Stimulated activated naive B cell treated with anti-CD40 and anti-IgM and Interleukin-4, amounts not matched to agents 10 μg/mL and 1 μg/mL and 100 μg/mL, for 72 hours (primary cell): Measurements from ENCODE around the gene GRK5.

Experiments used
- ATAC-seq, 2 donors: fragments of 150-1000 bp; cut with Tn5 transposase; replicated peaks; 2 replicates each; pipeline ENCODE4 v1.10.0; 2021; ENCODE audit warnings: moderate library complexity in 1 of 2
- DNase-seq: peaks from one replicate; pipeline ENCODE4 v3.0.0; 2021
- H3K27ac Mint-ChIP-seq: one replicate; pipeline ENCODE4 v1.8.0; 2022; ENCODE audit warnings: mild to moderate bottlenecking, mixed read lengths
- H3K27me3 Mint-ChIP-seq, 2 donors: one replicate each; pipeline ENCODE4 v1.8.0; 2022; ENCODE audit warnings: mixed read lengths in 2 of 2
- H3K36me3 Mint-ChIP-seq, 2 donors: one replicate each; pipeline ENCODE4 v1.8.0; 2022; ENCODE audit warnings: mixed read lengths in 2 of 2, mild to moderate bottlenecking in 1 of 2
- H3K4me1 Mint-ChIP-seq, 2 donors: one replicate each; pipeline ENCODE4 v1.8.0; 2022; ENCODE audit warnings: mixed read lengths in 2 of 2, mild to moderate bottlenecking in 1 of 2
- H3K4me3 Mint-ChIP-seq, 2 donors: one replicate each; pipeline ENCODE4 v1.8.0; 2022; ENCODE audit warnings: mild to moderate bottlenecking in 2 of 2, mixed read lengths in 2 of 2, moderate library complexity in 1 of 2
- H3K9me3 Mint-ChIP-seq, 2 donors: one replicate each; pipeline ENCODE4 v1.8.0; 2022; ENCODE audit warnings: mixed read lengths in 2 of 2, mild to moderate bottlenecking in 1 of 2

The GRK5 gene

GRCh38 chr10:119183664-119184412, 23.5 kb upstream of the GRK5 start:
- Mint-ChIP-seq H3K27me3 (no peaks in the 10 kb centered on the region), H3K9me3 (no peaks in the 10 kb centered on the region), H3K36me3 (no peaks in the 10 kb centered on the region), H3K27ac (no peak overlapping the region), H3K4me3 (no peak overlapping the region), H3K4me1 (peaks cover 2 to 6% of the 10 kb centered on the region in 2 donors)
- DNase-seq (no peak), ATAC-seq (peak in 1 of 2 donors; percentile 43)

- H3K36me3 Mint-ChIP-seq, result no peaks in the 10 kb centered on the region
- no peaks in the 10 kb centered on the region for H3K27me3 Mint-ChIP-seq
- peak; percentile 43 for DNase-seq
- no peaks in the 10 kb centered on the region for H3K9me3 Mint-ChIP-seq
- peaks cover 17 to 26% of the 10 kb centered on the region in 2 donors for H3K4me1 Mint-ChIP-seq
- no peak overlapping the region for H3K4me3 Mint-ChIP-seq
- peak; percentile 60 to 91 for ATAC-seq
- no peak overlapping the region for H3K27ac Mint-ChIP-seq
These were observed 17.5 kb upstream of the GRK5 start for GRCh38 chr10:119189811-119190282.

- Mint-ChIP-seq H3K27ac (no peak overlapping the region), H3K9me3 (no peaks in the 10 kb centered on the region), H3K4me3 (no peak overlapping the region), H3K27me3 (no peaks in the 10 kb centered on the region), H3K4me1 (peaks cover 17 to 26% of the 10 kb centered on the region in 2 donors), H3K36me3 (no peaks in the 10 kb centered on the region)
- ATAC-seq (no peak), DNase-seq (no peak)
These were observed 17.0 kb upstream of the GRK5 start for GRCh38 chr10:119190353-119190752.

GRCh38 chr10:119190954-119191785, 16.2 kb upstream of the GRK5 start:
- Mint-ChIP-seq H3K4me3 (no peak overlapping the region), H3K9me3 (no peaks in the 10 kb centered on the region), H3K4me1 (peaks cover 17 to 26% of the 10 kb centered on the region in 2 donors), H3K36me3 (no peaks in the 10 kb centered on the region), H3K27me3 (no peaks in the 10 kb centered on the region), H3K27ac (no peak overlapping the region)
- no peak for DNase-seq
- no peak for ATAC-seq

GRCh38 chr10:119191881-119192280, 15.5 kb upstream of the GRK5 start:
- ATAC-seq (peak in 1 of 2 donors; percentile 36), DNase-seq (no peak)
- Mint-ChIP-seq H3K4me1 (peaks cover 17 to 26% of the 10 kb centered on the region in 2 donors), H3K36me3 (no peaks in the 10 kb centered on the region), H3K4me3 (no peak overlapping the region), H3K27ac (no peak overlapping the region), H3K9me3 (no peaks in the 10 kb centered on the region), H3K27me3 (no peaks in the 10 kb centered on the region)

GRCh38 chr10:119197921-119198320, 9.4 kb upstream of the GRK5 start:
- no peak for DNase-seq

GRCh38 chr10:119198438-119198837, 8.9 kb upstream of the GRK5 start:
- Mint-ChIP-seq H3K4me1 (peaks cover 13 to 18% of the 10 kb centered on the region in 2 donors), H3K27me3 (peaks cover 10 to 18% of the 10 kb centered on the region in 2 donors), H3K9me3 (no peaks in the 10 kb centered on the region), H3K36me3 (no peaks in the 10 kb centered on the region), H3K27ac (no peak overlapping the region), H3K4me3 (no peak overlapping the region)
- DNase-seq (no peak), ATAC-seq (peak; percentile 31 to 33)

More at GRCh38 chr10:119197921-119198320, 9.4 kb upstream of the GRK5 start:
- no peaks in the 10 kb centered on the region for H3K9me3 Mint-ChIP-seq
- peaks cover 10 to 18% of the 10 kb centered on the region in 2 donors for H3K27me3 Mint-ChIP-seq
- H3K4me1 Mint-ChIP-seq, result peaks cover 13 to 18% of the 10 kb centered on the region in 2 donors
- H3K36me3 Mint-ChIP-seq, result no peaks in the 10 kb centered on the region
- H3K27ac Mint-ChIP-seq, result no peak overlapping the region
- H3K4me3 Mint-ChIP-seq, result no peak overlapping the region
- peak; percentile 23 to 46 for ATAC-seq

GRCh38 chr10:119199231-119199992, 8.0 kb upstream of the GRK5 start:
- no peak overlapping the region for H3K27ac Mint-ChIP-seq
- H3K9me3 Mint-ChIP-seq, result no peaks in the 10 kb centered on the region
- H3K4me1 Mint-ChIP-seq, result peaks cover 13 to 18% of the 10 kb centered on the region in 2 donors
- DNase-seq (peak; percentile 36), ATAC-seq (peak; percentile 87 to 91)
- H3K27me3 Mint-ChIP-seq, result peaks cover 10 to 18% of the 10 kb centered on the region in 2 donors
- peak overlapping the region in 1 of 2 donors; percentile 19 for H3K4me3 Mint-ChIP-seq
- no peaks in the 10 kb centered on the region for H3K36me3 Mint-ChIP-seq

- no peak overlapping the region for H3K27ac Mint-ChIP-seq
- H3K4me3 Mint-ChIP-seq, result no peak overlapping the region
- ATAC-seq (no peak), DNase-seq (no peak)
- no peaks in the 10 kb centered on the region for H3K36me3 Mint-ChIP-seq
- no peaks in the 10 kb centered on the region for H3K9me3 Mint-ChIP-seq
- H3K4me1 Mint-ChIP-seq, result peaks cover 16 to 22% of the 10 kb centered on the region in 2 donors
- peaks cover 10 to 18% of the 10 kb centered on the region in 2 donors for H3K27me3 Mint-ChIP-seq
These were observed 6.1 kb upstream of the GRK5 start for GRCh38 chr10:119201233-119201632.

- no peaks in the 10 kb centered on the region for H3K36me3 Mint-ChIP-seq
- no peak for ATAC-seq
- H3K4me3 Mint-ChIP-seq, result no peak overlapping the region
- H3K27me3 Mint-ChIP-seq, result peaks cover 10 to 15% of the 10 kb centered on the region in 2 donors
- DNase-seq, result no peak
- H3K9me3 Mint-ChIP-seq, result no peaks in the 10 kb centered on the region
- peaks cover 16 to 27% of the 10 kb centered on the region in 2 donors for H3K4me1 Mint-ChIP-seq
- H3K27ac Mint-ChIP-seq, result no peak overlapping the region
These were observed 4.4 kb upstream of the GRK5 start for GRCh38 chr10:119203006-119203405.

GRCh38 chr10:119205894-119206602, 1.3 kb upstream of the GRK5 start:
- DNase-seq (peak; percentile 39), ATAC-seq (no peak)
- no peaks in the 10 kb centered on the region for H3K9me3 Mint-ChIP-seq
- H3K4me1 Mint-ChIP-seq, result peaks cover 24 to 34% of the 10 kb centered on the region in 2 donors
- peak overlapping the region; percentile 87 to 97 for H3K4me3 Mint-ChIP-seq
- no peaks in the 10 kb centered on the region for H3K27me3 Mint-ChIP-seq
- peak overlapping the region; percentile 98 for H3K27ac Mint-ChIP-seq
- H3K36me3 Mint-ChIP-seq, result no peaks in the 10 kb centered on the region

GRCh38 chr10:119206603-119207365, 587 bp upstream of the GRK5 start:
- ATAC-seq (peak; percentile 66 to 73), DNase-seq (peak; percentile 74)
- H3K27me3 Mint-ChIP-seq, result no peaks in the 10 kb centered on the region
- peak overlapping the region; percentile 90 to 97 for H3K4me3 Mint-ChIP-seq
- no peaks in the 10 kb centered on the region for H3K9me3 Mint-ChIP-seq
- H3K4me1 Mint-ChIP-seq, result peaks cover 24 to 41% of the 10 kb centered on the region in 2 donors
- no peaks in the 10 kb centered on the region for H3K36me3 Mint-ChIP-seq
- peak overlapping the region; percentile 98 for H3K27ac Mint-ChIP-seq
